Hindlimb muscle (tissue), 1 donor: Measurements from ENCODE around the gene BCL7A. TPM values are rescaled to one million over a fixed set of nuclear protein-coding genes. Genes with fewer than 3 reads are reported as not detected.
"Not testable (repeated sequence)": the region's sequence is repeated elsewhere in the genome, so short reads cannot be mapped to it uniquely, and the experiment has no call there.

Source experiments
- DNase-seq: peaks from one replicate; pipeline ENCODE4 v3.0.0-alpha.2; 2013
- polyA plus RNA-seq: library from polyadenylated mRNA; unstranded; fragments of 120-200 nt; gene quantifications from one replicate; pipeline ENCODE4 v1.2.1, GENCODE V29; 2013; ENCODE audit not compliant: insufficient read length

The BCL7A gene
- 21.2 TPM for polyA plus RNA-seq

- peak; percentile 85 for DNase-seq
Observed at GRCh38 chr12:122021822-122022392, at the start of gene BCL7A. Gene BCL7A, plus strand, starts transcription at chr12:122021884. Its CDS starts 208 bp downstream, at chr12:122022092.

GRCh38 chr12:121974026-121974985 is 47.4 kb upstream of the BCL7A start:
- DNase-seq: no peak

GRCh38 chr12:121975021-121975420 is 46.7 kb upstream of the BCL7A start:
- DNase-seq: no peak

- DNase-seq: no peak
Observed at GRCh38 chr12:121976950-121977349, 44.7 kb upstream of the BCL7A start.

GRCh38 chr12:121980191-121980891 is 41.3 kb upstream of the BCL7A start:
- DNase-seq: no peak

GRCh38 chr12:121980892-121981272 is 40.8 kb upstream of the BCL7A start:
- no peak for DNase-seq

- DNase-seq: no peak
Observed at GRCh38 chr12:121981456-121981855, 40.2 kb upstream of the BCL7A start.

GRCh38 chr12:121982950-121983349 is 38.7 kb upstream of the BCL7A start:
- no peak for DNase-seq

GRCh38 chr12:121983536-121984210 is 38.0 kb upstream of the BCL7A start:
- DNase-seq: no peak

- DNase-seq: no peak
Observed at GRCh38 chr12:121986489-121987245, 35.0 kb upstream of the BCL7A start.

- DNase-seq: not testable (repeated sequence)
Observed at GRCh38 chr12:121988519-121988918, 33.2 kb upstream of the BCL7A start.

GRCh38 chr12:121989276-121990113 is 32.2 kb upstream of the BCL7A start:
- no peak for DNase-seq

GRCh38 chr12:121990114-121990647 is 31.5 kb upstream of the BCL7A start:
- DNase-seq: no peak

GRCh38 chr12:121990692-121991603 is 30.7 kb upstream of the BCL7A start:
- DNase-seq: no peak

GRCh38 chr12:121992059-121992879 is 29.4 kb upstream of the BCL7A start:
- no peak for DNase-seq

GRCh38 chr12:121996050-121996944 is 25.4 kb upstream of the BCL7A start:
- no peak for DNase-seq

GRCh38 chr12:121996945-121997612 is 24.6 kb upstream of the BCL7A start:
- DNase-seq: no peak
